GM20000 (cell line): Measurements from ENCODE around the gene GDI2.
"Not testable (repeated sequence)": the region's sequence is repeated elsewhere in the genome, so short reads cannot be mapped to it uniquely, and the experiment has no call there.

Source experiments
- DNase-seq: peaks from one replicate; pipeline ENCODE4 v3.0.0; 2012; ENCODE audit warnings: low spot score
- TF ChIP-seq, protein P1 (sequence below): IDR thresholded peaks from 2 replicates; pipeline ENCODE4 v1.5.1; 2012; ENCODE audit warnings: mild to moderate bottlenecking, control low read depth; ENCODE audit errors: extremely low read depth, missing control alignments

Gene GDI2

GRCh38 chr10:5794236-5794635, 19.0 kb downstream of the GDI2 start:
- TF ChIP-seq, protein P1, sequence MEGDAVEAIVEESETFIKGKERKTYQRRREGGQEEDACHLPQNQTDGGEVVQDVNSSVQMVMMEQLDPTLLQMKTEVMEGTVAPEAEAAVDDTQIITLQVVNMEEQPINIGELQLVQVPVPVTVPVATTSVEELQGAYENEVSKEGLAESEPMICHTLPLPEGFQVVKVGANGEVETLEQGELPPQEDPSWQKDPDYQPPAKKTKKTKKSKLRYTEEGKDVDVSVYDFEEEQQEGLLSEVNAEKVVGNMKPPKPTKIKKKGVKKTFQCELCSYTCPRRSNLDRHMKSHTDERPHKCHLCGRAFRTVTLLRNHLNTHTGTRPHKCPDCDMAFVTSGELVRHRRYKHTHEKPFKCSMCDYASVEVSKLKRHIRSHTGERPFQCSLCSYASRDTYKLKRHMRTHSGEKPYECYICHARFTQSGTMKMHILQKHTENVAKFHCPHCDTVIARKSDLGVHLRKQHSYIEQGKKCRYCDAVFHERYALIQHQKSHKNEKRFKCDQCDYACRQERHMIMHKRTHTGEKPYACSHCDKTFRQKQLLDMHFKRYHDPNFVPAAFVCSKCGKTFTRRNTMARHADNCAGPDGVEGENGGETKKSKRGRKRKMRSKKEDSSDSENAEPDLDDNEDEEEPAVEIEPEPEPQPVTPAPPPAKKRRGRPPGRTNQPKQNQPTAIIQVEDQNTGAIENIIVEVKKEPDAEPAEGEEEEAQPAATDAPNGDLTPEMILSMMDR = no peak
- DNase-seq = no peak

DNA sequence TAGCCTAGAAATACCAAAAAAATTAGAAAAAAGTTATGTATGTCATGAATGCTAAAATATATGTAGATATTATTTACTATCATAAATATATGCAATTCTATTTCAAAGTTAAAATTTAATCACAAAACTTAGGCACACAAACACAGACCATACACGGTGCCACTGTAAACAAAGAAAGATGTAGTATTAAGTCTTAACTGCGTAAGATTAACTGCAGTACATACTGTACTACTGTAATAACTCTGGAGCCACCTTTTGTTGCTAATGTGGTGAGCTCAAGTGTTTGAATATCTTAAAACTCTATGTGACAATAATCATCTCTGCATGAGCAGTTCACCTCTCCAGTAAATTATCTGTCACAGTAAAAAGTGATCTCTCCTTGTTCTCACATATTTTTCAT, 23.6 kb downstream of the GDI2 start:
- no peak for DNase-seq

GRCh38 chr10:5788969-5789368, 24.3 kb downstream of the GDI2 start:
- no peak for DNase-seq
- TF ChIP-seq, protein P1 = no peak

More for the DNA sequence above, 23.6 kb downstream of the GDI2 start:
- TF ChIP-seq, protein P1 = no peak

GRCh38 chr10:5783300-5783699, 29.9 kb downstream of the GDI2 start:
- no peak for DNase-seq
- TF ChIP-seq, protein P1 = no peak

GRCh38 chr10:5782174-5782573, 31.1 kb downstream of the GDI2 start:
- TF ChIP-seq, protein P1 = no peak
- no peak for DNase-seq

DNA sequence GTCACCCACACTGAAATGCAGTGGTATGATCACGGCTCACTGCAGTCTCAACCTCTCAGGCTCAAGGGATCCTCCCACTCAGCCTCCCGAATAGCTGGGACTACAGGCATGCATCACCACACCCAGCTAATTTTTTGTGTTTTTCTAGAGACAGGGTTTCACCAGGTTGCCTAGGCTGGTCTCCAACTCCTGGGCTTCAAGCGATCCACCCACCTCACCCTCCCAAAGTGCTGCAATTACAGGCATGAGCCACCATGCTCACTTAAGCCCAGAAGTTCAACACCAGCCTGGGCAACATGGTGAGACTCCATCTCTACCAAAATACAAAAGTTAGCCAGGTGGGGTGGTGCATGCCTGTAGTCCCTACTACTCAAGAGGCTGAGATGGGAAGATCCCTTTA, 33.5 kb downstream of the GDI2 start:
- no peak for DNase-seq
- TF ChIP-seq, protein P1 = no peak

- DNase-seq = not testable (repeated sequence)
Observed at GRCh38 chr10:5777758-5778157, 35.5 kb downstream of the GDI2 start.

DNA sequence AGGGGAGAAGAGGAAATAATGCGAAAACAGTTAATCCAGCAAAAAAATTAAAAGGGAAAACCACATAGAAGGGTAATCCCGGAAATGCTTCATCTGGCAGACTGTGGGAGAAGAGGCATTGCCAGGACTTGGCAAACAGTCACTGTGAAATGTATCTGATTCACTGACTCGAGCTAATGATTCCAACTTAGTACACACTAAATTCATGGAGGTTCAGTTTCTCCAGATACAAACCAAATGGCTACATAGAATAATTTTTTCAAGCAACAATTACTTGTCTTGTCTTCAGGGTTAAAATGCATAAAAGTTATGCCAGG, 36.4 kb downstream of the GDI2 start:
- DNase-seq = no peak
- TF ChIP-seq, protein P1 = no peak
